GM18508 (cell line): ENCODE results near the gene FAM78B.

Source experiments
- ATAC-seq: cut with Tn5 transposase; IDR thresholded peaks from one replicate; pipeline ENCODE4 v1.9.1; 2021; ENCODE audit warnings: moderate number of reproducible peaks; ENCODE audit not compliant: insufficient read depth, unreplicated experiment

Gene FAM78B

GRCh38 chr1:166080277-166080966 lies 86.4 kb downstream of the FAM78B start:
- no peak for ATAC-seq

- no peak for ATAC-seq
Measured at GRCh38 chr1:166079276-166079675, 87.5 kb downstream of the FAM78B start.

- ATAC-seq = no peak
Measured at GRCh38 chr1:166073489-166073888, 93.3 kb downstream of the FAM78B start.

- ATAC-seq = no peak
Measured at GRCh38 chr1:166069390-166069789, 97.4 kb downstream of the FAM78B start.

- no peak for ATAC-seq
Measured at GRCh38 chr1:166066107-166066506, 100.7 kb downstream of the FAM78B start.

- no peak for ATAC-seq
Measured at GRCh38 chr1:166064951-166065350, 101.8 kb downstream of the FAM78B start.

GRCh38 chr1:166064313-166064926 lies 102.4 kb downstream of the FAM78B start:
- ATAC-seq = no peak

- no peak for ATAC-seq
Measured at GRCh38 chr1:166063701-166064100, 103.1 kb downstream of the FAM78B start.

- ATAC-seq = no peak
Measured at GRCh38 chr1:166062421-166063070, 104.3 kb downstream of the FAM78B start.

GRCh38 chr1:166057650-166058049 lies 109.2 kb downstream of the FAM78B start:
- ATAC-seq = no peak

GRCh38 chr1:166053395-166053794 lies 113.4 kb downstream of the FAM78B start:
- no peak for ATAC-seq

- no peak for ATAC-seq
Measured at GRCh38 chr1:166040202-166040997, 126.4 kb downstream of the FAM78B start.

GRCh38 chr1:166039436-166040201 lies 127.2 kb downstream of the FAM78B start:
- ATAC-seq = no peak

GRCh38 chr1:166036092-166036491 lies 130.7 kb downstream of the FAM78B start:
- no peak for ATAC-seq

- no peak for ATAC-seq
Measured at GRCh38 chr1:166032572-166033371, 134.0 kb downstream of the FAM78B start.

- ATAC-seq = no peak
Measured at GRCh38 chr1:166031932-166032571, 134.7 kb downstream of the FAM78B start.

- no peak for ATAC-seq
Measured at GRCh38 chr1:166029196-166029945, 137.4 kb downstream of the FAM78B start.

- no peak for ATAC-seq
Measured at GRCh38 chr1:166026555-166026954, 140.2 kb downstream of the FAM78B start.
